KMS-11 (cell line): Measurements from ENCODE around the gene MAP4K3.

ENCODE experiments used
- H2AFZ ChIP-seq: fragments of 200-600 bp; sonication (generic); 2 replicates; pipeline ENCODE4 v1.6.1; 2016; ENCODE audit warnings: antibody characterized with exemption, mixed run types, low read depth
- H3K27ac ChIP-seq: fragments of 200-600 bp; sonication (generic); 2 replicates; pipeline ENCODE4 v1.6.1; 2016; ENCODE audit warnings: mild to moderate bottlenecking, mixed run types
- H3K27me3 ChIP-seq: fragments of 200-600 bp; sonication (generic); 2 replicates; pipeline ENCODE4 v1.6.1; 2017; ENCODE audit warnings: mild to moderate bottlenecking, low read depth, mixed run types, moderate library complexity; ENCODE audit not compliant: insufficient read depth
- H3K36me3 ChIP-seq: fragments of 200-600 bp; sonication (generic); 2 replicates; pipeline ENCODE4 v1.6.1; 2017; ENCODE audit warnings: mild to moderate bottlenecking, mixed run types; ENCODE audit not compliant: insufficient read depth
- H3K4me1 ChIP-seq: fragments of 200-600 bp; sonication (generic); 2 replicates; pipeline ENCODE4 v1.6.1; 2016; ENCODE audit warnings: mild to moderate bottlenecking, low read depth, mixed run types; ENCODE audit not compliant: poor library complexity, severe bottlenecking
- H3K4me2 ChIP-seq: fragments of 200-600 bp; sonication (generic); 2 replicates; pipeline ENCODE4 v1.7.0; 2016; ENCODE audit warnings: mild to moderate bottlenecking, mixed run types
- H3K4me3 ChIP-seq: fragments of 200-600 bp; sonication (generic); IDR thresholded peaks from 2 replicates; pipeline ENCODE4 v1.6.1; 2017; ENCODE audit warnings: low read depth, low read length, mixed read lengths; ENCODE audit not compliant: insufficient read depth
- H3K79me2 ChIP-seq: fragments of 200-600 bp; sonication (generic); 2 replicates; pipeline ENCODE4 v1.6.1; 2016; ENCODE audit warnings: low read depth, mixed run types; ENCODE audit not compliant: insufficient read depth
- H3K9ac ChIP-seq: fragments of 200-600 bp; sonication (generic); 2 replicates; pipeline ENCODE4 v1.6.1; 2016; ENCODE audit warnings: mild to moderate bottlenecking, mixed run types
- H4K20me1 ChIP-seq: fragments of 200-600 bp; sonication (generic); 2 replicates; pipeline ENCODE4 v1.6.1; 2016; ENCODE audit warnings: mild to moderate bottlenecking, mixed run types; ENCODE audit not compliant: insufficient read depth
- TF ChIP-seq, protein P1 (sequence below): fragments of 200-600 bp; sonication (generic); conservative IDR thresholded peaks from 2 replicates; pipeline ENCODE4 v1.6.1; 2017; ENCODE audit warnings: low read depth, mild to moderate bottlenecking, antibody characterized with exemption, low read length, moderate library complexity, mixed read lengths

Gene MAP4K3

GRCh38 chr2:39421354-39421753 is 15.7 kb downstream of the MAP4K3 start:
- Histone ChIP-seq H2AFZ (no peak overlapping the region), H3K9ac (no peak overlapping the region), H3K36me3 (no peaks in the 10 kb centered on the region), H3K4me2 (no peak overlapping the region), H3K4me1 (peaks cover 31% of the 10 kb centered on the region), H4K20me1 (no peaks in the 10 kb centered on the region), H3K27me3 (no peaks in the 10 kb centered on the region), H3K79me2 (peaks cover 51% of the 10 kb centered on the region), H3K4me3 (no peak overlapping the region), H3K27ac (no peak overlapping the region)
- TF ChIP-seq, protein P1, sequence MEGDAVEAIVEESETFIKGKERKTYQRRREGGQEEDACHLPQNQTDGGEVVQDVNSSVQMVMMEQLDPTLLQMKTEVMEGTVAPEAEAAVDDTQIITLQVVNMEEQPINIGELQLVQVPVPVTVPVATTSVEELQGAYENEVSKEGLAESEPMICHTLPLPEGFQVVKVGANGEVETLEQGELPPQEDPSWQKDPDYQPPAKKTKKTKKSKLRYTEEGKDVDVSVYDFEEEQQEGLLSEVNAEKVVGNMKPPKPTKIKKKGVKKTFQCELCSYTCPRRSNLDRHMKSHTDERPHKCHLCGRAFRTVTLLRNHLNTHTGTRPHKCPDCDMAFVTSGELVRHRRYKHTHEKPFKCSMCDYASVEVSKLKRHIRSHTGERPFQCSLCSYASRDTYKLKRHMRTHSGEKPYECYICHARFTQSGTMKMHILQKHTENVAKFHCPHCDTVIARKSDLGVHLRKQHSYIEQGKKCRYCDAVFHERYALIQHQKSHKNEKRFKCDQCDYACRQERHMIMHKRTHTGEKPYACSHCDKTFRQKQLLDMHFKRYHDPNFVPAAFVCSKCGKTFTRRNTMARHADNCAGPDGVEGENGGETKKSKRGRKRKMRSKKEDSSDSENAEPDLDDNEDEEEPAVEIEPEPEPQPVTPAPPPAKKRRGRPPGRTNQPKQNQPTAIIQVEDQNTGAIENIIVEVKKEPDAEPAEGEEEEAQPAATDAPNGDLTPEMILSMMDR: no peak

- Histone ChIP-seq H3K36me3 (no peaks in the 10 kb centered on the region), H2AFZ (no peak overlapping the region), H3K27ac (no peak overlapping the region), H3K79me2 (peaks cover 50% of the 10 kb centered on the region), H3K27me3 (no peaks in the 10 kb centered on the region), H3K4me2 (peak overlapping the region; percentile 5; the same call in 1 of the 2 replicates), H4K20me1 (no peaks in the 10 kb centered on the region), H3K4me3 (no peak overlapping the region), H3K9ac (no peak overlapping the region), H3K4me1 (peaks cover 21% of the 10 kb centered on the region)
- TF ChIP-seq, protein P1: no peak
Measured at GRCh38 chr2:39419282-39420223, 17.5 kb downstream of the MAP4K3 start.

- no peaks in the 10 kb centered on the region for H4K20me1 ChIP-seq
Measured at GRCh38 chr2:39418491-39418890, 18.6 kb downstream of the MAP4K3 start.

GRCh38 chr2:39416140-39416539 is 20.9 kb downstream of the MAP4K3 start:
- no peak overlapping the region for H3K4me2 ChIP-seq

More at GRCh38 chr2:39418491-39418890, 18.6 kb downstream of the MAP4K3 start:
- Histone ChIP-seq H3K9ac (no peak overlapping the region), H3K27ac (no peak overlapping the region), H3K79me2 (peaks cover 58% of the 10 kb centered on the region), H3K4me1 (peaks cover 31% of the 10 kb centered on the region), H3K27me3 (no peaks in the 10 kb centered on the region), H3K36me3 (no peaks in the 10 kb centered on the region), H3K4me2 (no peak overlapping the region), H2AFZ (no peak overlapping the region), H3K4me3 (no peak overlapping the region)
- TF ChIP-seq, protein P1: no peak

More at GRCh38 chr2:39416140-39416539, 20.9 kb downstream of the MAP4K3 start:
- H3K36me3 ChIP-seq: no peaks in the 10 kb centered on the region
- H4K20me1 ChIP-seq: no peaks in the 10 kb centered on the region
- H3K27me3 ChIP-seq: no peaks in the 10 kb centered on the region
- no peak overlapping the region for H3K27ac ChIP-seq
- TF ChIP-seq, protein P1: no peak
- no peak overlapping the region for H2AFZ ChIP-seq
- peaks cover 59% of the 10 kb centered on the region for H3K79me2 ChIP-seq
- H3K9ac ChIP-seq: no peak overlapping the region
- peaks cover 47% of the 10 kb centered on the region for H3K4me1 ChIP-seq
- H3K4me3 ChIP-seq: no peak overlapping the region
